A549 treated with AZD2906 at 1 μM for 4 hours (cell line): Measurements from ENCODE around the gene SCGB3A1. TPM values are rescaled to one million over a fixed set of nuclear protein-coding genes. Genes with fewer than 3 reads are reported as not detected.

Experiments
- total RNA-seq: library from RNA; stranded (reverse); fragments of 200-300 nt; extraction: Qiagen RNA extraction; gene quantifications from 5 replicates; pipeline ENCODE4 v1.2.3, GENCODE V29; 2022

The SCGB3A1 gene
- total RNA-seq, result not detected in 5 replicates

GRCh38 chr5:180591311-180591887, at the start of gene SCGB3A1:
TSS of gene SCGB3A1 (minus strand) at chr5:180591499. CDS start at chr5:180591462, 37 bp downstream.

Other genes starting within 250 kb of the SCGB3A1 start
- gene GFPT2, start 238.2 kb downstream of the SCGB3A1 start, total RNA-seq, result 44.0 to 51.7 TPM (median 48.7 TPM) in 5 replicates
- gene CNOT6, start 97.1 kb downstream of the SCGB3A1 start, total RNA-seq, result 14.2 to 20.3 TPM (median 18.0 TPM) in 5 replicates
- gene FLT4, start 58.1 kb upstream of the SCGB3A1 start, total RNA-seq, result 3.4 to 4.3 TPM (median 3.6 TPM) in 5 replicates
- gene OR2Y1, start 148.6 kb upstream of the SCGB3A1 start, total RNA-seq, result not detected in 5 replicates
- 76.3 to 88.5 TPM (median 86.7 TPM) in 5 replicates for gene MGAT1, start 211.3 kb upstream of the SCGB3A1 start, total RNA-seq